GM12878 (cell line): ENCODE results near the gene SPTA1. TPM values are rescaled to one million over a fixed set of nuclear protein-coding genes. Genes with fewer than 3 reads are reported as not detected.

Experiments
- ATAC-seq: fragments of 200-7000 bp; cut with Tn5 transposase; 3 replicates; pipeline ENCODE4 v1.9.1; 2020; ENCODE audit warnings: mild to moderate bottlenecking, moderate library complexity
- BruUV-seq: library from RNA; stranded (reverse); fragments of 400-500 nt; replicated peaks from 2 replicates; lab custom pipeline; 2021; lab: Mats Ljungman, UMichigan
- CTCF ChIA-PET: fragments of 300-600 bp; sonication (Branson Sonifier 250); formaldehyde crosslinking; extraction: SDS; loops from one replicate; lab custom pipeline; 2021; ENCODE audit warnings: inconsistent platforms; lab: Yijun Ruan, JAX
- POLR2A ChIA-PET: fragments of 350-600 bp; formaldehyde crosslinking; extraction: SDS; loops from one replicate; lab custom pipeline; 2021; ENCODE audit warnings: inconsistent platforms; lab: Charles Lee
- RAD21 ChIA-PET: fragments of 300-600 bp; sonication (Branson Sonifier 250); formaldehyde crosslinking; loops from one replicate; lab custom pipeline; 2023; ENCODE audit warnings: antibody characterized with exemption; ENCODE audit not compliant: unreplicated experiment; lab: Charles Lee
- SMC1A ChIA-PET: fragments of 300-600 bp; sonication (Branson Sonifier 250); formaldehyde crosslinking; loops from one replicate; lab custom pipeline; 2023; ENCODE audit not compliant: unreplicated experiment, uncharacterized antibody; lab: Charles Lee
- DNase-seq: peaks from one replicate; pipeline ENCODE4 v3.0.0-alpha.2; 2011; ENCODE audit warnings: low read depth, low spot score
- FAIRE-seq: peaks from 3 replicates; lab custom pipeline; 2011; peaks lifted over from hg19 to GRCh38; lab: Jason Lieb, UNC
- H2AFZ ChIP-seq: 2 replicates; pipeline ENCODE4 v1.6.0; 2011; ENCODE audit warnings: low read depth, low read length, control low read depth; ENCODE audit not compliant: control insufficient read depth
- H3K27ac ChIP-seq: 2 replicates; pipeline ENCODE4 v1.5.1; 2011; ENCODE audit warnings: control low read depth; ENCODE audit not compliant: control insufficient read depth, insufficient read depth
- H3K27me3 ChIP-seq, 2 experiments: replicated peaks in 1 of 2; 2 replicates each; pipeline versions ENCODE4 v1.6.0 to v1.6.1; 2011; ENCODE audit warnings: low read length in 1 of 2; ENCODE audit not compliant: control insufficient read depth in 2 of 2, insufficient read depth in 2 of 2
- H3K36me3 ChIP-seq, 2 experiments: 2 replicates each; pipeline ENCODE4 v1.5.1; 2011; ENCODE audit warnings: low read length in 1 of 2; ENCODE audit not compliant: control insufficient read depth in 2 of 2, insufficient read depth in 2 of 2
- H3K4me1 ChIP-seq: 2 replicates; pipeline ENCODE4 v1.6.1; 2011; ENCODE audit warnings: mild to moderate bottlenecking, low read length, moderate library complexity, mixed read lengths; ENCODE audit not compliant: control insufficient read depth, insufficient read depth
- H3K4me2 ChIP-seq: 2 replicates; pipeline ENCODE4 v1.6.0; 2011; ENCODE audit warnings: control low read depth; ENCODE audit not compliant: control insufficient read depth, insufficient read depth
- H3K4me3 ChIP-seq: fragments of 200-600 bp; sonication (generic); 2 replicates; pipeline ENCODE4 v1.5.1; 2016
- H3K79me2 ChIP-seq: 2 replicates; pipeline ENCODE4 v1.6.0; 2011; ENCODE audit warnings: low read length; ENCODE audit not compliant: control insufficient read depth, insufficient read depth
- H3K9ac ChIP-seq: 2 replicates; pipeline ENCODE4 v1.8.0; 2011; ENCODE audit warnings: low read length, control low read depth, mixed read lengths; ENCODE audit not compliant: control insufficient read depth, insufficient read depth
- H3K9me3 ChIP-seq: replicated peaks from 3 replicates; pipeline ENCODE4 v1.5.1; 2011; ENCODE audit warnings: mild to moderate bottlenecking, low read length; ENCODE audit not compliant: control insufficient read depth, insufficient read depth
- H4K20me1 ChIP-seq: 2 replicates; pipeline ENCODE4 v1.6.0; 2011; ENCODE audit not compliant: control insufficient read depth, insufficient read depth
- JUNB ChIP-seq: IDR thresholded peaks from 2 replicates; pipeline ENCODE4 v1.6.1; 2016; ENCODE audit warnings: antibody characterized with exemption, mild to moderate bottlenecking
- SREBF1 ChIP-seq: IDR thresholded peaks from 2 replicates; pipeline ENCODE4 v1.6.1; 2012; ENCODE audit warnings: mild to moderate bottlenecking, low read length
- ZNF24 ChIP-seq: fragments of 450-650 bp; IDR thresholded peaks from 2 replicates; pipeline ENCODE4 v1.6.1; 2017; ENCODE audit warnings: antibody characterized with exemption, mild to moderate bottlenecking
- WGBS: methylation state at CpG from one replicate; pipeline ENCODE4 v1.1.6; 2016; ENCODE audit warnings: low lambda C conversion rate; ENCODE audit not compliant: insufficient replicate concordance, insufficient coverage; ENCODE audit errors: missing lambda C conversion rate; 5-methylcytosine and 5-hydroxymethylcytosine counted together
- in situ Hi-C: fragments of 300-500 bp; cut with MboI; formaldehyde crosslinking; loops from 9 replicates; pipeline ENCODE4 v1.14.3; 2018; ENCODE audit warnings: mixed read lengths
- intact Hi-C: fragments of 100-400 bp; cut with micrococcal nuclease; formaldehyde crosslinking; loops from one replicate; pipeline ENCODE4 v1.14.2; 2022; ENCODE audit not compliant: unreplicated experiment
- polyA plus RNA-seq, 11 experiments: library from polyadenylated mRNA; depleted of rRNA in 4 of 11; unstranded in 6 of 11; stranded (reverse) in 5 of 11; fragments of >200 nt; fragmentation: Nextera tagmentation in 4 of 11; fragmentation: Illumina TruSeq in 1 of 11; extraction: Ambion mirVana in 4 of 11; extraction: Trizol in 1 of 11; gene quantifications; 1 replicate in 1 of 11; 2 replicates in 10 of 11; pipeline versions ENCODE4 v1.2.1 to v1.2.3, GENCODE V29; 2011 to 2016; ENCODE audit warnings: inconsistent platforms in 2 of 11, missing spikeins in 2 of 11, low read depth in 1 of 11
- total RNA-seq, 4 experiments: library from RNA; depleted of rRNA in 3 of 4; stranded (reverse); fragments of >200 nt in 3 of 4; fragmentation: Illumina TruSeq in 1 of 4; extraction: Trizol in 1 of 4; gene quantifications; 2 replicates each; pipeline versions ENCODE4 v1.2.1 to v1.2.3, GENCODE V29; 2013 to 2021
- TF ChIP-seq, protein P1 (sequence below): fragments of 450-650 bp; IDR thresholded peaks from 2 replicates; pipeline ENCODE4 v1.6.1; 2017; ENCODE audit warnings: borderline replicate concordance
- TF ChIP-seq, protein P2 (sequence below): IDR thresholded peaks from 2 replicates; pipeline ENCODE4 v1.6.1; 2012; ENCODE audit warnings: low read depth, low read length, improper control_type of control experiment
- TF ChIP-seq, protein P3 (sequence below): IDR thresholded peaks from 2 replicates; pipeline ENCODE4 v1.6.1; 2011; ENCODE audit warnings: borderline replicate concordance, low read depth, mild to moderate bottlenecking, moderate library complexity, mixed read lengths, low read length; ENCODE audit not compliant: insufficient read depth; ENCODE audit errors: extremely low read length

The SPTA1 gene
- total and polyA plus RNA-seq, 10 of the 15 experiments (the other 5 are each of a cell fraction or from before 2014, with no cell fraction given): under 0.01 to 0.21 (median 0.12) TPM; not detected in 5

DNA sequence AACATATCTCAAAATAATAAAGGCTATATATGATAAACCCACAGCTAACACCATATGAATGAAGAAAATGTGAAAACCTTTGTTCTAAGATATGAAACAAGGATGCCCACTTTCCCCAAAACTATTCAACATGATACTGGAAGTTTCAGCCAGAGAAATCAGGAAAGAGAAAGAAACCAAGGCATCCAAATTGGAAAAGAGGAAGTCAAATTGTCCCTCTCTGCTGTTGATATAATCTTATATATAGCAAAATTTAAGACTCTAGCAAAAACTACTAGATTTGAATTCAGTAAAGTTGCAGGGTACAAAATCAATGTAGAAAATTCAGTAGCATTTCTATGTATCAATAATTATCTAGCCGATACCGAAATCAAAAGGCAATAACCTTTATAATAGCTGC is 85.8 kb downstream of the SPTA1 start:
- no peak overlapping the region for H3K4me2 ChIP-seq
- 59% methylated on average over 2 of the region's 2 CpGs for WGBS
- no peak overlapping the region for H3K4me3 ChIP-seq
- H3K9ac ChIP-seq: no peak overlapping the region
- no peaks in the 10 kb centered on the region for H3K4me1 ChIP-seq
- H3K27ac ChIP-seq: no peak overlapping the region
- TF ChIP-seq ZNF24 (no peak), JUNB (no peak), SREBF1 (no peak)
- TF ChIP-seq, protein P1, sequence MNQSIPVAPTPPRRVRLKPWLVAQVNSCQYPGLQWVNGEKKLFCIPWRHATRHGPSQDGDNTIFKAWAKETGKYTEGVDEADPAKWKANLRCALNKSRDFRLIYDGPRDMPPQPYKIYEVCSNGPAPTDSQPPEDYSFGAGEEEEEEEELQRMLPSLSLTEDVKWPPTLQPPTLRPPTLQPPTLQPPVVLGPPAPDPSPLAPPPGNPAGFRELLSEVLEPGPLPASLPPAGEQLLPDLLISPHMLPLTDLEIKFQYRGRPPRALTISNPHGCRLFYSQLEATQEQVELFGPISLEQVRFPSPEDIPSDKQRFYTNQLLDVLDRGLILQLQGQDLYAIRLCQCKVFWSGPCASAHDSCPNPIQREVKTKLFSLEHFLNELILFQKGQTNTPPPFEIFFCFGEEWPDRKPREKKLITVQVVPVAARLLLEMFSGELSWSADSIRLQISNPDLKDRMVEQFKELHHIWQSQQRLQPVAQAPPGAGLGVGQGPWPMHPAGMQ: no peak
- TF ChIP-seq, protein P2, sequence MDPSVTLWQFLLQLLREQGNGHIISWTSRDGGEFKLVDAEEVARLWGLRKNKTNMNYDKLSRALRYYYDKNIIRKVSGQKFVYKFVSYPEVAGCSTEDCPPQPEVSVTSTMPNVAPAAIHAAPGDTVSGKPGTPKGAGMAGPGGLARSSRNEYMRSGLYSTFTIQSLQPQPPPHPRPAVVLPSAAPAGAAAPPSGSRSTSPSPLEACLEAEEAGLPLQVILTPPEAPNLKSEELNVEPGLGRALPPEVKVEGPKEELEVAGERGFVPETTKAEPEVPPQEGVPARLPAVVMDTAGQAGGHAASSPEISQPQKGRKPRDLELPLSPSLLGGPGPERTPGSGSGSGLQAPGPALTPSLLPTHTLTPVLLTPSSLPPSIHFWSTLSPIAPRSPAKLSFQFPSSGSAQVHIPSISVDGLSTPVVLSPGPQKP: no peak
- TF ChIP-seq, protein P3, sequence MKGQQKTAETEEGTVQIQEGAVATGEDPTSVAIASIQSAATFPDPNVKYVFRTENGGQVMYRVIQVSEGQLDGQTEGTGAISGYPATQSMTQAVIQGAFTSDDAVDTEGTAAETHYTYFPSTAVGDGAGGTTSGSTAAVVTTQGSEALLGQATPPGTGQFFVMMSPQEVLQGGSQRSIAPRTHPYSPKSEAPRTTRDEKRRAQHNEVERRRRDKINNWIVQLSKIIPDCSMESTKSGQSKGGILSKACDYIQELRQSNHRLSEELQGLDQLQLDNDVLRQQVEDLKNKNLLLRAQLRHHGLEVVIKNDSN: no peak
- TF ChIP-seq, all 136 proteins: peak for 0
- Histone ChIP-seq H3K9me3 (no peaks in the 10 kb centered on the region; the same call in 2 of the 3 replicates), H2AFZ (no peak overlapping the region), H3K79me2 (no peaks in the 10 kb centered on the region), H4K20me1 (no peaks in the 10 kb centered on the region), H3K36me3 (no peaks in the 10 kb centered on the region), H3K27me3 (no peaks in the 10 kb centered on the region)
- no peak for ATAC-seq
- POLR2A ChIA-PET: no interaction called here
- no peak for DNase-seq
- no TSS peak for BruUV-seq
- intact Hi-C loops: no loop called here
- no peak for FAIRE-seq
- CTCF ChIA-PET: no interaction called here
- RAD21 ChIA-PET: no interaction called here
- in situ Hi-C loops: no loop called here
- SMC1A ChIA-PET: no interaction called here
